DMS 273 treated with DMSO at 0.1 percent for 48 hours (cell line): ENCODE results near the gene SLC30A7.
"Not testable (repeated sequence)": the region's sequence is repeated elsewhere in the genome, so short reads cannot be mapped to it uniquely, and the experiment has no call there.

Source experiments
- DNase-seq: peaks from one replicate; lab custom pipeline; 2025; lab: John Stamatoyannopoulos, UW

The SLC30A7 gene

DNA sequence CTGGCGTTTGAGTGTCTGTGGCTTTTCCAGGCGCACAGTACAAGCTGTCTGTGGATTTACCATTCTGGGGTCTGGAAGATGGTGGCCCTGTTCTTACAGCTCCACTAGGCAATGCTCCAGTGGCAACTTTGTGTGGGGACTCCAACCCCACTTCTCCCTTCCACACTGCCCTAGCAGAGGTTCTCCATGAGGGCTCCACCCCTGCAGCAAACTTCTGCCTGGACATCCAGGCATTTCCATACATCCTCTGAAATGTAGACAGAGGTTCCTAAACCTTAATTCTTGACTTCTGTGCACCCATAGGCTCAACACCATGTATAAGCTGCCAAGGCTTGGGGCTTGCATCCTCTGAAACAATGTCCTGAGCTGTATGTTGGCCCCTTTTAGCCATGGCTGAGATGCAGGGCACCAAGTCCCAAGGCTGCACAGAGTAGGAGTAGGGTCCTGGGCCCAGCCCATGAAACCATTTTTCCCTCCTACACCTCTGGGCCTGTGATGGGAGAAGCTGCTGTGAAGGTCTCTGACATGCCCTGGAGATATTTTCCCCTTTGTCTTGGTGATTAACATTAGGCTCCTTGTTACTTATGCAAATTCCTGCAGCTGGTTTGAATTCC is 5.9 kb upstream of the SLC30A7 start:
- not testable (repeated sequence) for DNase-seq

DNA sequence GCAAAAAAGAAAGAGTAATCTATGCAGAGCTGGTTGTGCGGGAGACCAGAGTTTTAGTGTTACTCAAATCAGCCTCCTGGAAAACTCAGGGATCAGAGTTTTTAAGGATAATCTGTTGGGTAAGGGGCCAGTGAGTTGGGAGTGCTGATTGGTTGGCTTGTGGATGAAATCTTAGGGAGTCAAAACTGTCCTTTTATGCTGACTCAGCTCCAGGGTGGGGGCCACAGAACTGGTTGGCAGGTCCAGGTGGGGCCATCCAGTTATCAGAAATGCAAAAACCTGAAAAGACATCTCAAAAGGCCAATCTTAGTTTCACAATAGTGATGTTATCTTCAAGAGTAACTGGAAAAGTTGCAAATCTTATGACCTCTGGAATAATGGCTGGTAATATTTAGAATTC is 4.5 kb upstream of the SLC30A7 start:
- DNase-seq, result no peak

GRCh38 chr1:100892554-100892953 is 3.3 kb upstream of the SLC30A7 start:
- no peak for DNase-seq

- no peak for DNase-seq
Observed at GRCh38 chr1:100893718-100894117, 2.2 kb upstream of the SLC30A7 start.

DNA sequence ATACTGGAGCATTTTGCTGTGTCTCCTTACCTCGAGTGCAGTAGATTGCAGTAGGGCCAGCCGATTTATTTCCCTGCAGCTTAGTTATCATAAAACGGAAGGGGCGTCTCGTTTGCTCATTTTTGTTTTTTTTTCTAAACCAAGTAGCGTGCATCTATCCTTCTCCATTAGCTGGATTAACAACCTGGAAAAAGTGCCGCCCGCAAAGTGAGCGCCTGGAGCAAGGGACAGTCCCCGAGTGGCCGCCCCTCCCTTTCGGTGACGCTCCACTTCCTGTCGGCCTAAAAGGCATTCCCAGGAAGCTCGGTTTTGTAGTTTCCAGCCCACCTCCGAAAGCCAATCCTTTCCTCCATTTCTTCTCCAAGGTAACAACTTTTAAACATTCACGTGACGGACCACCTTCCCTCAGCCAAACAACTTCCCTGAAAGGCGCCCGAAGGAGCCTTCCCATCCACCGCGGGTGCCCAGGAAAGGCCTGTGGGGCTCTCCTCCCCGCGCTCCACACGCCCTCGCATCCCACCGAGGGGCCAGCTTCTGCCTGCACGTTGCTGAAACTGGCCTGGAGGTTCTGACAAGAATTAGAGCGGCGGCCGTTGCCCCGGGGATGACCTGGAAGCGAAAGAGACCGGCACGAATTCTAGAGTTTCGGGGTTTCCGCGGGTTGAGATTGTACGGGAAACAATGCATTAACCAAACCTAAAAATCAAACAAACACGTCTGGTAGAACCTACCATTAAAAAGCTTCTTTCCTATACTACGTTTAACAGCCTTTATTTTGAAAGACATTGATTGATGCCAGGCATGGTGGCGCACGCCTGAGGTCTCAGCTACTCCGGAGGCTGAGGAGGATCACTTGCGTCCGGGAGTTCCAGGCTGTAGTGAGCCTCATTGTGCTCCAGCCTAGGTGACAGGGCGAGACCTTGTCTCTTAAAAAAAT is 1.0 kb upstream of the SLC30A7 start, which contains the start of gene EXTL2:
Gene EXTL2 (minus strand): TSS at position 240 of the 937 bp plus-strand sequence. CDS start 6,085 bp downstream, outside the sequence.
- peak; percentile 91 for DNase-seq

DNA sequence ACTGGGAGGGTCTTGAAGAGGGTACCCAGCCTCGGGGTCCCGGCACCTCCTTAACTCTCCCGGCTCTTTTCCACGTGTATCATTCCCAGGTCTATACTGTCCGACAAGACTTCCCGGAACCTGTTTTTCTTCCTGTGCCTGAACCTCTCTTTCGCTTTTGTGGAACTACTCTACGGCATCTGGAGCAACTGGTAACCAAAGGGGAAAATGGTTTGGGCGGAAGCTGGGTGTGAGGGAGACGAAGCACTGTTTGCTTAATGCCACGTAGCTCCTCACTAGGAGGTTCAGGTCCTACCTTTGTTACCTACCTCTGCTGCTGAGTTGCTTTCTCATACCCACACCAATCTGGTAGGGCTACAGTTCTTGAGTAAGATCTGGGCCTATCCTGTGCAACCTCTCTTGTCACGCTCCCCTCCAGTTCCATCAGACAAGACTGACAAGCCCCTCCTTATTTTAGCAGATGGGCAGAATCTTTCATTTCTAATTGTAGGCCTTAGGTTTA is 642 bp downstream of the SLC30A7 start:
- no peak for DNase-seq

DNA sequence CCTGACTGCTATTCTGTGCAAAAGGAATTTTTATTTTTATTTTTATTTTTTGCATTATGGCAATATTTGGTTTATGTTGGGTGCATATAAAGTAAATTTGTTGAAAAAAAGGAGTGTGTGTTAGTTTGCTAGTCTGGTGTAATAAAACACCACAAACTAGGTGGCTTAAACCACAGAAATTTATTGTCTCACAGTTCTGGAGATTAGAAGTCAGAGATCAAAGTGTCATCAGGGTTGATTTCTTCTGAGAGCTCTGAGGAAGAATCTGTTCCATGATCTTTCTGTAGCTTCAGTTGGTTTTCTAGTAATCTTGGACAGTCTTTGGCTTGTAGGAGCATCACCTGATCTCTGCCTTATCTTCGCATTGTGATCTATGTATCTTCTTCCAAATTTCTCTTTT is 6.5 kb downstream of the SLC30A7 start:
- DNase-seq, result no peak

DNA sequence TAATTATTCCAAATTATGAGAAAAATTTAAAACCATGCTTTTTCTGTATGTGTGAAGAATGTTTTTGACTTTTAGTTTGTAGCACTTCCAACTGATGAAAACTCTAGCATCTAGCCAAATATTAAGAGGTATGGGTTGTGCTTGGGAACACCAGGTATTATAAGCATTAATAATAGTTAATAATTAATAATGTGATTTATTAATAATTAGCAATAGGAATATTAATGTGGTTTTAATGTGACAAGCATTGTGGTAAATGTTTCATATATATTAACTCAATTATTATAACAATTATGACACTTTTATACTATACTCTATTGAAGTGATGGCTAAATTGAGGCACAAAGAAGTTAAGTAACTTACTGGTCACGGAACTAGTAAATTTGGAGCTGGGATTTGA is 7.9 kb downstream of the SLC30A7 start:
- no peak for DNase-seq

GRCh38 chr1:100904528-100904927 is 8.6 kb downstream of the SLC30A7 start:
- DNase-seq, result no peak

DNA sequence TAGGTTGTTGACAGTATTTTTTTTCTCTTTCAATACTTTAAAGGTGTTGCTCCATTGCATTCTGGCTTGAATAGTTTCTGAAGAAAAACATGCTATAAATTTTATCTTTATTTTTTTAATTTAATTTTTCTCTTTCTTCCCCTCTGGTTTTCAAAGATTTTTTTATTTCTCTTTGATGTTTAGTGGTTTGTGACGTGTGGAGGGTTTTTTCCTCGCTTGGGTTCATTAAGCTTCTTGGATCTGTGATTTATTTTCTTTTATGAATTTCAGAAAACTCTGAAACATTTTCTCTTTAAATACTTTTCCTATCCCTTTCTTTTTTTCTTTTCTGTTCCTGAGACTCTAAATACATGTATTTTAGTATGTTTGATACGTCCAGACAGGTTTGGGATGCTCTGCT is 9.3 kb downstream of the SLC30A7 start:
- no peak for DNase-seq

DNA sequence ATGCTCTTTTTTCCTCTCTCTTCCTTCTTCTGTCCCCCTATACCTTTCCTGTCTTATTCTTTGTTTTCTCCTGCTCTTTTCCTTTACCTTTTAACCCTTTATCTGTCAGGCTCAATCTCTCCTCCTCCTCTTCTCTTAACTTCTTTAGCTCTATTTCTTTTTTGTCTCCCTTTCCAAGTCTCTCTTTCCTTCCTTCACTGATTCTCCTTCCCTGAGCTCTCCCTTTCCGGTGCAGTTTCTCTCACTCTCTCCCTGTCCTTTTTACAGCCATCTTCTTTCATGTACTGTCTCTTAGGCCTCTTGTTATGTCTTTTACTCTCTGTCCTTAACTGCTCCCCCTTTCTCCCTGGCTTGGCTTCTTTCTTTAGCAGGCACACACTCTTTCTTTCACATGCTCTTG is 12.0 kb downstream of the SLC30A7 start:
- DNase-seq, result no peak

- no peak for DNase-seq
Observed at GRCh38 chr1:100909018-100909417, 13.1 kb downstream of the SLC30A7 start.

DNA sequence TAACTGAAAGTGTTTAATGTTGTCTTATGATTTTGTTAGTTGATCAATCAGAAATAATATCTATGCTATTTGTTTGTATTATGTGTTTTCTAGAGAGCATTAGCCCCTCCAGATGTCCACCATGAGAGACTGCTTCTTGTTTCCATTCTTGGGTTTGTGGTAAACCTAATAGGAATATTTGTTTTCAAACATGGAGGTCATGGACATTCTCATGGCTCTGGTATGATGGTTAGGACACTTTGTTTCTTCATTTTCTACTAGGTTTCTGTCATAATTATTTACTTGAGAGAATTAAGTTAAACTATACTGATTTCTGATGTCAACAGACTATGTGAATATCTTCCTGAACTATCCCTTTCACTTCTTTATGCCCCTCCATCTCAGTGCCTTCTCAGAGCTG is 16.1 kb downstream of the SLC30A7 start:
- no peak for DNase-seq

GRCh38 chr1:100921110-100921706 is 25.3 kb downstream of the SLC30A7 start:
- no peak for DNase-seq

GRCh38 chr1:100924212-100924611 is 28.3 kb downstream of the SLC30A7 start:
- no peak for DNase-seq

DNA sequence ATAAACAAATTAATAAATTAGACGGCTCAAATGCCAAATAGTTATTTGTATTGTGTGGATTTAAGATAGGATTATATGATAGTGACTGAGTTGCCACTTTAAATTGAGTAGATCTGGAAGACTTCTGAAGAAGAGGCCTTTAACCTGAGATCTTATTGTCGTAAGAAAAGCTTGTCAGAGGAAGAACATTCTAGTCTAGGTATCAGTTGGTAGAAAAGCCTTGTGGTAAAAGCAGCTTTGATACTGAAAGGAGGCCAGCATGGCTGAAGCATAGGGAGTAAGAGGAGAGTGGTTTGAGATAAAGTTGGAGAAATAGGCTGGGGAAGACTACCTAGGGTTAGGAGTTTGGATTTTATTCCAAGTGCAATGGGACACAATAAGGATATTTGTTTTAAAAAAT is 29.1 kb downstream of the SLC30A7 start:
- no peak for DNase-seq

DNA sequence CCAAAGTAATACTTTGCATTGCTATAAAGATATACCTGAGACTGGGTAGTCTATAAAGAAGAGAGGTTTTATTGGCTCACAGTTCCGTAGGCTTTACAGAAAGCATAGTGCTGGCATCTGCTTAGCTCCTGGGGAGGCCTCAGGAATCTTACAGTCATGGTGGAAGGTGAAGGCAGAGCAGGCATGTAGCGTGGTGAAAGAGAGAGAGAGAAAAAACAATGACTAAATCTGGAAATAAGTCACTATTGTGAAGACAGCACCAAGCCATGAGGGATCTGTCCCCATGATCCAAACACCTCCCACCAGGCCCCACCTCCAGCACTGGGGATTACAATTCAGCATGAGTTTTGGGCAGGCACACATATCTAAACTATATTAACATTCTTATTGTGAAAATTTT is 30.4 kb downstream of the SLC30A7 start:
- no peak for DNase-seq

GRCh38 chr1:100927276-100927675 is 31.4 kb downstream of the SLC30A7 start:
- no peak for DNase-seq

GRCh38 chr1:100928128-100928527 is 32.2 kb downstream of the SLC30A7 start:
- no peak for DNase-seq

DNA sequence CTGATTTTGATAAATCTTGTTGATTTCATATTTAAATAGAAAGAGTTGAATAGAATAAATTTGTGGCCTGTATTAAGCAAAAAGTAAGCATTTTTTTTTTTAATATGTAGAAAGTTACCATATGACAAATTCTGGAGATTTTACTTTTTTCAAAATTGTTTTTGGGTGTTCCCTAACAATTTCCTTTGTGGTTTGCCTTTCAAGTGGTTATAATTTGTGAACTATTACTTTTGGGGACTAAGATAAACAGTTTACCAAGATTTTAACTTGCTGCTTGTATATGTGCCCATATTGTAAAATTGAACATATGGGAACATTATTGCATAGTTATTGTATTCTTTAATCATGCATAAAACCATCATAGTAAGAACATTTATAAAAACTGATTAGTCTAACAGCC is 34.6 kb downstream of the SLC30A7 start:
- no peak for DNase-seq

- no peak for DNase-seq
Observed at GRCh38 chr1:100931716-100932115, 35.8 kb downstream of the SLC30A7 start.

DNA sequence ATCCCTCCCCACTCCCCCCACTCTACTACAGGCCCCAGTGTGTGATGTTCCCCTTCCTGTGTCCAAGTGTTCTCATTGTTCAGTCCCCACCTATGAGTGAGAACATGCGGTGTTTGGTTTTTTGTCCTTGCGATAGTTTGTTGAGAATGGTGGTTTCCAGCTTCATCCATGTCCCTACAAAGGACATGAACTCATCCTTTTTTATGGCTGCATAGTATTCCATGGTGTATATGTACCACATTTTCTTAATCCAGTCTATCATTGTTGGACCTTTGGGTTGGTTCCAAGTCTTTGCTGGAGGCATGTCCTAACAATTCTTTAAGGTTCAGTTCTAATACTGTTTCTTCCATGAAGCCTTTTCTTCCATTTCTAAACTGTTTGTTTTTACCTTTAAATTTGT is 37.7 kb downstream of the SLC30A7 start:
- DNase-seq, result not testable (repeated sequence)
